ENCODE results near the gene TRABD2B. TPM values are rescaled to one million over a fixed set of nuclear protein-coding genes. Genes with fewer than 3 reads are reported as not detected.

The TRABD2B gene
- polyA plus RNA-seq, 1 donor from 2014 or later = not detected

DNA sequence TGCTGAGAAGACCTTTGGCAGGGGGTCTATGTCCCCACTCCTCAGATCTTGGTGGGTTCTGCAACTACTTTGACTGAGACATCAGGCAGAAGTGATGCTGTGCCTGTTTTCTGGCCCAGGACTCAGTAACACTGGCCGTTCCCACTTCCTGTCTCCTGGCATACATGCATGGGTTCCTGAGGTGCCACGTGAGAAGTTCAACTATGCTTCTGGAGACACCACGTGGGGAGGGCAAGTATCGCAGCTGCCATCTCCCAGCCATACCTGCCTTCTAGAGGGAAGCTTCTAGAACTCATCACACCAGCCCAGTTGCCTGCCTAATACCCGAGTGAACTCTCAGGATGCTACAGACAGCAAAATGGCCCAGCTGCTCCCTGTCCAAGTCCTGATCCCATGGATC, 65.8 kb downstream of the TRABD2B start:
- peaks cover 1% of the 10 kb centered on the region for H3K36me3 Mint-ChIP-seq

GRCh38 chr1:47930210-47930840, 66.9 kb downstream of the TRABD2B start:
- Mint-ChIP-seq H3K4me3 (no peak overlapping the region), H3K36me3 (peaks cover 1% of the 10 kb centered on the region), H3K4me1 (no peaks in the 10 kb centered on the region), H3K27ac (no peak overlapping the region), H3K9me3 (peaks cover 0 to 1% (median 0%) of the 10 kb centered on the region in 3 donors), H3K27me3 (peaks cover 4% of the 10 kb centered on the region)

More for the DNA sequence above, 65.8 kb downstream of the TRABD2B start:
- Mint-ChIP-seq H3K27ac (no peak overlapping the region), H3K9me3 (peaks cover 0 to 1% (median 0%) of the 10 kb centered on the region in 3 donors), H3K4me3 (no peak overlapping the region), H3K27me3 (peaks cover 4% of the 10 kb centered on the region), H3K4me1 (no peaks in the 10 kb centered on the region)

DNA sequence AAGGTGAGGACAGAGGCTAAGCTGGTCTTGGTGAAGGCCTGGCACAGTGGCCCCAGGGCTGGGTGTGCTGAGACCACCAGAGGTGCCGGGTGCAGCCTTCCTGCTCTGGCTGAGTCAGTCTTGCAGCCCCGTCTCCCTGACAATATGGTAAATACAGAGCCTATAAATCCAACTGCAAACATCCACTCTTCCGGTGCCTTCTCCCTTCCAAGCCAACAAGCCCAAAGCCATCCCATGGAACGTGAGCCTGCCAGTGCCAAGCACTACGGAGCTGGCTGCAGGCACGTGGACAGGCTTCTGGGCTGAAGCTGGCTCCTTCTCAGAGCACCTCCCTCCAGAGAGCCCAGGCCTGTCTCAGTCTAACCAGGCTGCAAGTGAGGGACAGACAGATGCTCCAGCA, 70.0 kb downstream of the TRABD2B start:
- Mint-ChIP-seq H3K36me3 (peaks cover under 1% of the 10 kb centered on the region), H3K4me1 (no peaks in the 10 kb centered on the region), H3K27me3 (peaks cover 10% of the 10 kb centered on the region), H3K27ac (peak overlapping the region in 1 of 3 donors; percentile 7), H3K4me3 (no peak overlapping the region), H3K9me3 (no peaks in the 10 kb centered on the region)

GRCh38 chr1:47926461-47926999, 70.7 kb downstream of the TRABD2B start:
- no peaks in the 10 kb centered on the region for H3K4me1 Mint-ChIP-seq
- no peaks in the 10 kb centered on the region for H3K9me3 Mint-ChIP-seq
- H3K27ac Mint-ChIP-seq = no peak overlapping the region
- peaks cover 10% of the 10 kb centered on the region for H3K27me3 Mint-ChIP-seq
- H3K4me3 Mint-ChIP-seq = no peak overlapping the region
- H3K36me3 Mint-ChIP-seq = no peaks in the 10 kb centered on the region

GRCh38 chr1:47924270-47925048, 72.7 kb downstream of the TRABD2B start:
- no peaks in the 10 kb centered on the region for H3K4me1 Mint-ChIP-seq
- no peak overlapping the region for H3K4me3 Mint-ChIP-seq
- peaks cover 10% of the 10 kb centered on the region for H3K27me3 Mint-ChIP-seq
- no peaks in the 10 kb centered on the region for H3K36me3 Mint-ChIP-seq
- H3K9me3 Mint-ChIP-seq = no peaks in the 10 kb centered on the region
- no peak overlapping the region for H3K27ac Mint-ChIP-seq

DNA sequence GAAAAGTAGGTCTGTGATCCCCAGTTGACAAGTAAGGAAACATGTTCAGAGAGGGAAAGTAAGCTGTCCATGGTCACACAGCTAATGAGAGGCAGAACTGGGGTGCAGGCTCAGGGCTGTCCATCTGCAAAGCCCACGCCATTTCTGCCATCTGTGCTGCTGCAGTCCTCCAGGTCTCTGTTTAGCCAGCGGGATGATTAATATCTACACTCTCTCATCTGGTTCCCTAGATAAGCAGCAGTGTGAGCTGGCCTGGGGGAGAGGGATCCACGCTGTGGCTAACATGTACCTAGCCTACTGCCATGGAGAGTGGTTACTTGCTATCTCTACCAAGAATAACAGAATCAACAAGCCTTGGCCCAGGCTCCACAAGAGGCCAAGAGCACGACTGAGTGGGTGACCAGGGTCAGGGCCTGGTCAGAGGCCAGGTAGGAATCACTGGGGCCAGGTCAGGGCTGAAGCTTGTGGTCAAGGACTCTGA, 75.2 kb downstream of the TRABD2B start:
- Mint-ChIP-seq H3K9me3 (no peaks in the 10 kb centered on the region), H3K27me3 (peaks cover 8% of the 10 kb centered on the region), H3K4me1 (no peaks in the 10 kb centered on the region), H3K36me3 (no peaks in the 10 kb centered on the region), H3K4me3 (no peak overlapping the region), H3K27ac (no peak overlapping the region)

DNA sequence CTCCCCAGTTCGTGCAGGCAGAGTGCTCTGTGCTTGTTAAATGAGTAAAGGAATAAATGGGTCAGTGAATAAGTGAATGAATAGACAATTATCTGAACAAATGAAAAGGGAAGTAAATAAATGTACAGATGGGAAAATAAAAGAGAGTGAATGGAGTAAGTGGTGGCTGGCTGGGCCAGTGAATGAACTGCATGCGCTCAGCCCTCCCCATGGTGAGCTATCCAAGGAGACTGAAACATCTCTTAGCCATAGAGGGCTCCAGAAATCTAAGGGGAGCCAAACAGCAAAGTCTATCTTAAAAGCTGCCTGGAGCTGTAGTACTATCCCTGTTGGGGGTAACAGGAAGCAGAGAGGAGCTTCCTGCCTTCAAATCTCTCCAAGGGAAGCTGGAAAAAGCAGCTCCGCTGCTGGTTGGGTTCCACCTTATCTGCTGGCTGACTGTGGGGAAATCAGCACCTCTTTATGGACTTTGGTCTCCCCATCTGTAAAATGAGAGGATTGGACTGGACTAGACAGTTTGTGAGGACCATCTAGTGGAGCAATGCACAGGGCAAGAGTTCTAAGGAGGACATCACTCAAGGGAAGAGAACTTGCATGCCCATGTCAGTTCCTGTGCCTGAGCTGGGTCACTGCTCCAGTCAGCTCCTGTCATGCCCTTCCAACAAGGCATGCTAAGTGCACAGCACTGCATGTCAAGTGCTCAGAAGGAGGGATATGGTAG, 77.9 kb downstream of the TRABD2B start:
- peaks cover 0 to 2% (median 0%) of the 10 kb centered on the region in 3 donors for H3K4me1 Mint-ChIP-seq
- no peak overlapping the region for H3K27ac Mint-ChIP-seq
- no peak overlapping the region for H3K4me3 Mint-ChIP-seq
- peaks cover 8% of the 10 kb centered on the region for H3K27me3 Mint-ChIP-seq
- H3K36me3 Mint-ChIP-seq = no peaks in the 10 kb centered on the region
- H3K9me3 Mint-ChIP-seq = no peaks in the 10 kb centered on the region

DNA sequence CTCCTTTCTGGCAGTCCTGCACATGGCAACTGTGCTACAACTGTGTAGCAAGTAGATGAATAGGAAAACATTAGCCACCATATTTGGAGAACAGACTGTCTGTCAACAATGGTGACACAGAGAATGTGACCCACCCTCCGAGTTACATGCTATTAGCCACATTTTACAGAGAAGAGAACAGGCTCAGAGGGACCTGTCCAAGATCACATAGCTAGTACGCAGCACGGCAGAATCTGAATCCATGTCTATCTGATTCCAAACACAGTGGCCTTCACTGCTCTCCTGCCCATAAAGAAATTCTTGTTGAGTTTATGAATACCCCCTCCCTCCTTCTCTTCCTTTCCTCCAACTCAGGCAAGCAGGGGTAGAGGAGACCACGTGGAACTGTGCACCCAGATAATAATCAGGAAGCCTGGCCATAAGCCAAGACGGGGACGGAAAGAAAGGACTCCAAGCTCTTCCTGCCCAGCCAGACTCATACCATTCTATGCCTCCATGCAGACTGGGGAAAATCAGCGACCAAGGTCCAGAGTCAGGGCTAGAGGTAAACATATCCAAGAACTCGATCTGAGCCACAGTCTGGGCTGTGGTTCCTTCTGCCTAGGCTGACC, 78.8 kb downstream of the TRABD2B start:
- Mint-ChIP-seq H3K9me3 (no peaks in the 10 kb centered on the region), H3K27me3 (peaks cover 6% of the 10 kb centered on the region), H3K36me3 (no peaks in the 10 kb centered on the region), H3K4me3 (no peak overlapping the region), H3K4me1 (peaks cover 0 to 2% (median 0%) of the 10 kb centered on the region in 3 donors), H3K27ac (no peak overlapping the region)

GRCh38 chr1:47917687-47918086, 79.5 kb downstream of the TRABD2B start:
- Mint-ChIP-seq H3K4me1 (peaks cover 0 to 2% (median 0%) of the 10 kb centered on the region in 3 donors), H3K27ac (no peak overlapping the region), H3K4me3 (no peak overlapping the region), H3K36me3 (no peaks in the 10 kb centered on the region), H3K9me3 (no peaks in the 10 kb centered on the region), H3K27me3 (peaks cover 8% of the 10 kb centered on the region)

GRCh38 chr1:47915677-47916353, 81.4 kb downstream of the TRABD2B start:
- Mint-ChIP-seq H3K4me1 (peaks cover 0 to 2% (median 0%) of the 10 kb centered on the region in 3 donors), H3K36me3 (no peaks in the 10 kb centered on the region), H3K4me3 (no peak overlapping the region), H3K27ac (no peak overlapping the region), H3K9me3 (no peaks in the 10 kb centered on the region), H3K27me3 (peaks cover 4% of the 10 kb centered on the region)

DNA sequence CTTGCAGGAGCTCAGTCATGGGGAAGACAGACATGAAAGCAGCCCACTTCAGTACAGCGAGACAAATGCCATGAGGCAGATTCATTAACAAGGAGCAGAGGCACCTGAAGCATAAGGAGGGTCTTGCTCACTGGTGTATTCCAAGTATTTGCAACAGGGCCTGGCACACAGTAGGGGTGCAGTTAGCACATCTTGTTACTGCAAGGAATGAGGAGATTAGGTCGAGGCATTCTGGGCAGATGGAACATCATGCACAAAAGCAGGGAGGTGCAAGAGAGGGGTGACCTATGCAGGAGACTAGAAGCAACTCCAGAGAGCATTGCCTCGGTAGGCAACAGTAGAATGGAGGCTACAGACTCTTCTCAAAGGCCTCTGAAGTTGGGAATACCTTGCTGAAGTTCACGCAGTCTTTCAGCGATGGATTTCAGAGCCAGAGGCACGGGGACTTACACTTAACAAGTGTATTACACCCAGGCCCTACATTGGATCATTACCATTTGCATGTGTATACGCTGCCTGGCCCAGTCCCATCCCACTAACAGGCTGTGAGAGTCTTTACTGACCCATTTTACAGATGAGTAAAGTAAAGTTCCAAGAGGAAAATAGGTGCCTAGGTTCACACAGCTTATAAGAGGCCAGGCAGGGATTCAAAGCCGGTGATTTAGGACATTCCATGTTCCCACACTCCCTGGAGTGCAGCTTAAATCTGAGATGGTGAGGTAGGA, 82.1 kb downstream of the TRABD2B start:
- H3K36me3 Mint-ChIP-seq = no peaks in the 10 kb centered on the region
- H3K27ac Mint-ChIP-seq = no peak overlapping the region
- H3K4me1 Mint-ChIP-seq = peaks cover 0 to 2% (median 0%) of the 10 kb centered on the region in 3 donors
- no peak overlapping the region for H3K4me3 Mint-ChIP-seq
- no peaks in the 10 kb centered on the region for H3K9me3 Mint-ChIP-seq
- peaks cover 6% of the 10 kb centered on the region for H3K27me3 Mint-ChIP-seq

DNA sequence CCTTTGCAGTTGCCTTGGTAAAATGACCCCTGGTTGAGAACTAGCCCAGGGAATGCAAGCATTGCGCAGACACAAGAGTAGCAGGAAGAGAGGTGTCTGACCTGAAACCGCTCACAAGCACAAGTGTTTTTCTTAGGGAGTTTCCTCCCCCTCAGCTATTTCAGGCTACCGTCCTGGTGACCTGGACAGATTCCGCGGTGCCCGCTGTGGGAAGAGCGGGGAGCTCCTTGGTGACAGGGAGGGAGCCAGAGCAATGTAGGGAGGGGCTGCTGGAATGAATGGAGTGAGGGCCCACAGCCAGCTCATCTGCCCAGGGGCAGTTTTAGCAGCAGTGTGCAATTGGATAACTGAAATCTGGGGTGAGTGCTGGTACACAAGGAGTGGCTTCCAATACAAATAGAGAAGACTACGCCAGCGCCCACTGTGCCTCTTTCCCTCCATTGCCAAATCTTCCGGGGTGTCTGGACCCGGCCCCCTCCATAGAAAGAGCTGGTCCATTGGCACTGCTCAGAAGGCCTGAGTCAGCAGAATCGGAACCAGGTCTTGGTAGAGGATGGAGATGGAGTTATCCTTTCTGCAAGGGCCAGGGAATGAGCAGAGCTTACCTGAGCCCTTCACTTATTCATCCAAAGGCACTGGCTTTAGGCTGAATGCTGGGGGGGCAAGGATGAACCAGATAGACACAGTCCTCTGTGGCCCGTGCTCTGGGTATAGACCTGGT, 82.8 kb downstream of the TRABD2B start:
- Mint-ChIP-seq H3K9me3 (no peaks in the 10 kb centered on the region), H3K27me3 (peaks cover 7% of the 10 kb centered on the region), H3K4me1 (peaks cover 0 to 2% (median 0%) of the 10 kb centered on the region in 3 donors), H3K27ac (no peak overlapping the region), H3K4me3 (no peak overlapping the region), H3K36me3 (no peaks in the 10 kb centered on the region)

GRCh38 chr1:47913225-47913823, 83.9 kb downstream of the TRABD2B start:
- Mint-ChIP-seq H3K9me3 (no peaks in the 10 kb centered on the region), H3K27ac (no peak overlapping the region), H3K36me3 (no peaks in the 10 kb centered on the region), H3K27me3 (peaks cover 10% of the 10 kb centered on the region), H3K4me1 (peaks cover 0 to 2% (median 0%) of the 10 kb centered on the region in 3 donors), H3K4me3 (peak overlapping the region in 1 of 4 donors; percentile 14)

Data from IgD-negative memory B cell (primary cell).